Hepatocyte (in vitro differentiated cells): Measurements from ENCODE around the gene PDK1. TPM values are rescaled to one million over a fixed set of nuclear protein-coding genes. Genes with fewer than 3 reads are reported as not detected.

Experiments used
- DNase-seq: peaks from one replicate; pipeline ENCODE4 v3.0.0-alpha.2; 2016; ENCODE audit warnings: low spot score
- H2AFZ ChIP-seq: fragments of 200-600 bp; sonication (generic); 2 replicates; pipeline ENCODE4 v1.6.0; 2016; ENCODE audit warnings: antibody characterized with exemption, mild to moderate bottlenecking
- H3K27ac ChIP-seq: fragments of 200-600 bp; sonication (generic); 2 replicates; pipeline ENCODE4 v1.5.1; 2016; ENCODE audit warnings: mild to moderate bottlenecking
- H3K27me3 ChIP-seq: fragments of 200-600 bp; sonication (generic); 2 replicates; pipeline ENCODE4 v1.6.1; 2016
- H3K36me3 ChIP-seq: fragments of 200-600 bp; sonication (generic); replicated peaks from 2 replicates; pipeline ENCODE4 v1.5.1; 2016; ENCODE audit warnings: low read depth; ENCODE audit not compliant: insufficient read depth
- H3K4me1 ChIP-seq: fragments of 200-600 bp; sonication (generic); 2 replicates; pipeline ENCODE4 v1.5.1; 2016; ENCODE audit warnings: mild to moderate bottlenecking, moderate library complexity; ENCODE audit not compliant: insufficient read depth
- H3K4me2 ChIP-seq: fragments of 200-600 bp; sonication (generic); 2 replicates; pipeline ENCODE4 v1.6.0; 2016
- H3K4me3 ChIP-seq: fragments of 200-600 bp; sonication (generic); 2 replicates; pipeline ENCODE4 v1.5.1; 2016; ENCODE audit warnings: mild to moderate bottlenecking
- H3K79me2 ChIP-seq: fragments of 200-600 bp; sonication (generic); 2 replicates; pipeline ENCODE4 v1.6.0; 2017; ENCODE audit warnings: mild to moderate bottlenecking
- H3K9me2 ChIP-seq: fragments of 200-600 bp; sonication (generic); replicated peaks from 2 replicates; pipeline ENCODE4 v1.6.0; 2017; ENCODE audit warnings: mild to moderate bottlenecking; ENCODE audit not compliant: insufficient read depth
- H3K9me3 ChIP-seq: fragments of 200-600 bp; sonication (generic); 2 replicates; pipeline ENCODE4 v1.5.1; 2016; ENCODE audit warnings: low read depth, mild to moderate bottlenecking
- H4K20me1 ChIP-seq: fragments of 200-600 bp; sonication (generic); 2 replicates; pipeline ENCODE4 v1.6.0; 2016; ENCODE audit warnings: mild to moderate bottlenecking; ENCODE audit not compliant: insufficient read depth, poor library complexity, severe bottlenecking
- EZH2 ChIP-seq: fragments of 200-600 bp; sonication (generic); IDR thresholded peaks from 2 replicates; pipeline ENCODE4 v1.6.1; 2016; ENCODE audit warnings: antibody characterized with exemption, mild to moderate bottlenecking, borderline replicate concordance
- EZH2phosphoT487 ChIP-seq: fragments of 200-600 bp; sonication (generic); IDR thresholded peaks from one replicate; pipeline ENCODE4 v1.6.1; 2018; ENCODE audit warnings: antibody characterized with exemption, mild to moderate bottlenecking, low read depth, moderate library complexity; ENCODE audit not compliant: unreplicated experiment, severe bottlenecking
- WGBS: methylation state at CpG from one replicate; pipeline ENCODE4 v1.1.6; 2016; ENCODE audit warnings: low lambda C conversion rate; ENCODE audit errors: missing lambda C conversion rate; 5-methylcytosine and 5-hydroxymethylcytosine counted together
- polyA plus RNA-seq: library from polyadenylated mRNA; unstranded; fragments of >200 nt; fragmentation: Nextera tagmentation; extraction: Ambion mirVana; gene quantifications from 2 replicates; pipeline ENCODE4 v1.2.1, GENCODE V29; 2016
- total RNA-seq: library from RNA; depleted of rRNA; stranded (reverse); fragments of >200 nt; gene quantifications from 2 replicates; pipeline ENCODE4 v1.2.3, GENCODE V29; 2014
- TF ChIP-seq, protein P1 (sequence below): fragments of 200-600 bp; sonication (generic); IDR thresholded peaks from 2 replicates; pipeline ENCODE4 v1.5.1; 2016; ENCODE audit warnings: antibody characterized with exemption, mild to moderate bottlenecking; ENCODE audit not compliant: poor library complexity

PDK1 gene
- total and polyA plus RNA-seq, 2 experiments from 2014 or later: 8.0 to 13.1 TPM

DNA sequence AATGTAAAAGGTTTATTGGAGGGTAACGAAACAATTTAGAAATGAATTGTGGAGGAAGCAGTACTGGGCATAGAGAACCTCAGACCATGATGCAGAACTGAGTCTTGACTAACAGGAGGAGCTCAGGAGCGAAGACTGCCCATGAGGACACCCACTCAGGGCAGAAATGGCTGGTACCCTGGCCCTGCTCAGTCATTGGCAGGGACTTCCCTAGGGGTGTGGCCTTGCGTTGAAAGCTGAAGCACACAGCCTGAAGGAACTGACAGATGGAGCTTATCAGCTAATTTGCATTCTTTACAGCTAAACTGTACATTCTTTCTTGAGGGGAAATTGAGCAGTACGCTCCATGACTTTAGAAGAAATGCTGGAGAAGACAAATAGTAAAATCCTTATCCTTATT is 57.1 kb downstream of the PDK1 start:
- H2AFZ ChIP-seq: no peak overlapping the region
- peak; percentile 37 for DNase-seq
- TF ChIP-seq, protein P1, sequence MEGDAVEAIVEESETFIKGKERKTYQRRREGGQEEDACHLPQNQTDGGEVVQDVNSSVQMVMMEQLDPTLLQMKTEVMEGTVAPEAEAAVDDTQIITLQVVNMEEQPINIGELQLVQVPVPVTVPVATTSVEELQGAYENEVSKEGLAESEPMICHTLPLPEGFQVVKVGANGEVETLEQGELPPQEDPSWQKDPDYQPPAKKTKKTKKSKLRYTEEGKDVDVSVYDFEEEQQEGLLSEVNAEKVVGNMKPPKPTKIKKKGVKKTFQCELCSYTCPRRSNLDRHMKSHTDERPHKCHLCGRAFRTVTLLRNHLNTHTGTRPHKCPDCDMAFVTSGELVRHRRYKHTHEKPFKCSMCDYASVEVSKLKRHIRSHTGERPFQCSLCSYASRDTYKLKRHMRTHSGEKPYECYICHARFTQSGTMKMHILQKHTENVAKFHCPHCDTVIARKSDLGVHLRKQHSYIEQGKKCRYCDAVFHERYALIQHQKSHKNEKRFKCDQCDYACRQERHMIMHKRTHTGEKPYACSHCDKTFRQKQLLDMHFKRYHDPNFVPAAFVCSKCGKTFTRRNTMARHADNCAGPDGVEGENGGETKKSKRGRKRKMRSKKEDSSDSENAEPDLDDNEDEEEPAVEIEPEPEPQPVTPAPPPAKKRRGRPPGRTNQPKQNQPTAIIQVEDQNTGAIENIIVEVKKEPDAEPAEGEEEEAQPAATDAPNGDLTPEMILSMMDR: no peak
- TF ChIP-seq EZH2phosphoT487: no peak
- no peak for TF ChIP-seq EZH2

DNA sequence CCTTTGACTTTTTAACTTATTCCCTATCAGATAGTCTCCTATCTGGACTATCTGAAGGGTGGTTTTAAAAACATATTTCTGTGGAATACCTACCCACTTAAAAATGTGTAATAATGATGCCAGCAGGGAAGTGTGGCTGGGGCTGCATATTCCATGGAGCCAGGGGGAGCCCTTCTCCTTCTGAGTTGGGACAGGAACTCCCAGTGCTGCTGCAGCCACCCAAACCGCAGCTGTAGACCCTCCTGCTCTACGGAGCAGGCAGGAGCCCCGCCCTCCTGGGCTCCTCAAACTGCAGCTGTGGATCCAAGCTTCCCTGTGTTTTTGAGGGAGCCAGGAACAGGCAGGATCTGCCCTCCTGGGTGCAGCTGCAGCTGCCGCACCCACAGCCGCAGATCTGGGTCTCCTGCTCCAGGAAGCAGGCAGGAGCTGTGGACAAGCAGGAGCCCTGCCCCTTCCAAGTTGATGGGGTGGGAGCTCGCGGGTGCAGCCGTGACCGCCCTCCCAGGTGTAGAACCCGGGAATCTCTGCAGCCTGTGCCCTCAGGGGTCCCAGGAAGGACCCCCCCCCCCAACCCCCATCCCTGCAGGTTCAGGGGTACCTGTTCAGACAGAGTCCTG is 57.8 kb downstream of the PDK1 start:
- H2AFZ ChIP-seq: no peak overlapping the region
- no peak overlapping the region for H3K4me3 ChIP-seq
- no peaks in the 10 kb centered on the region for H3K36me3 ChIP-seq
- H4K20me1 ChIP-seq: no peaks in the 10 kb centered on the region
- no peak for DNase-seq
- peaks cover 6% of the 10 kb centered on the region for H3K4me1 ChIP-seq
- no peaks in the 10 kb centered on the region for H3K27me3 ChIP-seq
- no peaks in the 10 kb centered on the region for H3K79me2 ChIP-seq
- TF ChIP-seq, protein P1: no peak
- TF ChIP-seq EZH2phosphoT487 (no peak), EZH2 (no peak)
- H3K9me3 ChIP-seq: no peaks in the 10 kb centered on the region
- no peak overlapping the region for H3K27ac ChIP-seq
- H3K4me2 ChIP-seq: no peak overlapping the region
- 95% methylated on average over 10 of the region's 10 CpGs for WGBS
- no peaks in the 10 kb centered on the region for H3K9me2 ChIP-seq

More for the DNA sequence above, 57.1 kb downstream of the PDK1 start:
- Histone ChIP-seq H3K4me3 (no peak overlapping the region), H3K9me2 (no peaks in the 10 kb centered on the region), H3K4me1 (peaks cover 6% of the 10 kb centered on the region), H3K27ac (peak overlapping the region; percentile 59), H4K20me1 (no peaks in the 10 kb centered on the region), H3K4me2 (no peak overlapping the region), H3K9me3 (no peaks in the 10 kb centered on the region), H3K79me2 (no peaks in the 10 kb centered on the region), H3K36me3 (no peaks in the 10 kb centered on the region), H3K27me3 (no peaks in the 10 kb centered on the region)
- WGBS: 62% methylated on average over 4 of the region's 4 CpGs

DNA sequence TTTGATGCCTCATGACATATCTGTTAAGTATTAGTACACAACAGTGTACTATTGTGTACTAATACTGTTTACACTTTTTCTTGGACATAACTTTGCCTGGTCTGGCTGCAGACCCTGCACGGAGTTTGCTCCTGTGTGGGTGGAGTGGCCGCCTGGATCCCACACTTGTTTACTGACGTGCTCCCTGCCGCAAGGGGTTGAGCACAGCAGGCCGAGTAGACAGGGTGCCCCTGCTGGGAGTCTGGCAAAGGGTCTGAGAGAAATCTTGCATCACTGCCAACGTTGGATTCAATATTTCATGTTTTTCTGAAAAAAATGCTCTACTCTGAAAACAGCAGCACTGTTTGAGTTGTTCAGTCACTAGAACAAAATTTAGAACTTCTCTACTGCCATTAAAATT is 59.0 kb downstream of the PDK1 start:
- Histone ChIP-seq H3K4me1 (peaks cover 6% of the 10 kb centered on the region), H4K20me1 (no peaks in the 10 kb centered on the region), H3K36me3 (no peaks in the 10 kb centered on the region), H3K4me3 (no peak overlapping the region), H3K4me2 (no peak overlapping the region), H2AFZ (no peak overlapping the region), H3K9me3 (no peaks in the 10 kb centered on the region), H3K9me2 (no peaks in the 10 kb centered on the region), H3K27ac (no peak overlapping the region), H3K27me3 (no peaks in the 10 kb centered on the region), H3K79me2 (no peaks in the 10 kb centered on the region)
- TF ChIP-seq, protein P1: no peak
- TF ChIP-seq EZH2phosphoT487 (no peak), EZH2 (no peak)
- no peak for DNase-seq
- 85% methylated on average over 6 of the region's 6 CpGs for WGBS
